ENCODE results near the gene NSMCE1. TPM values are rescaled to one million over a fixed set of nuclear protein-coding genes. Genes with fewer than 3 reads are reported as not detected.

Gene NSMCE1
- total and polyA plus RNA-seq, 4 donors: 16.5 to 39.0 (median 21.7) TPM

- no peaks in the 10 kb centered on the region for H3K27me3 ChIP-seq (ENCODE audit: control insufficient read depth in 4 of 4, insufficient read depth in 4 of 4, low read length in 3 of 4)
- H3K4me1 ChIP-seq (ENCODE audit: control insufficient read depth in 4 of 4, insufficient read depth in 4 of 4, low read length in 3 of 4): peaks cover 12 to 33% (median 18%) of the 10 kb centered on the region in 4 donors
- WGBS: under 1% methylated on average over 70 of the region's 70 CpGs
Observed at GRCh38 chr16:27203507-27204311, 64.9 kb downstream of the NSMCE1 start, which contains the start of gene KDM8. TSS of gene KDM8 (plus strand) at chr16:27203526. CDS start at chr16:27210124, 6,598 bp downstream.

More at GRCh38 chr16:27203507-27204311, 64.9 kb downstream of the NSMCE1 start, which contains the start of gene KDM8:
- Histone ChIP-seq H3K36me3 (ENCODE audit: control insufficient read depth in 4 of 4, insufficient read depth in 3 of 4, low read depth in 1 of 4, low read length in 3 of 4) (no peaks in the 10 kb centered on the region), H3K9ac (ENCODE audit: low read depth in 1 of 2, low read length in 2 of 2) (peak within 1 kb of the TSS; percentile 98 to 99), H3K27ac (ENCODE audit: low read depth in 1 of 2, low read length in 2 of 2) (peak within 1 kb of the TSS; percentile 98 to 99), H3K9me3 (ENCODE audit: control insufficient read depth in 4 of 4, low read length in 3 of 4) (no peaks in the 10 kb centered on the region), H3K4me3 (ENCODE audit: low read depth in 1 of 3, low read length in 3 of 3) (peak within 1 kb of the TSS; percentile 77 to 96 (median 80))
- DNase-seq (ENCODE audit: low spot score): peak; percentile 96
- TF ChIP-seq EGR1 (IDR thresholded peaks at IDR 0.05; ENCODE audit: low read depth in 2 of 2) (no peak), HNF4A (conservative IDR thresholded peaks at IDR 0.05) (peak; percentile 2 to 43), CTCF (IDR thresholded peaks at IDR 0.05; ENCODE audit: low read depth, low read length, missing input control) (no peak), SP1 (IDR thresholded peaks at IDR 0.05) (peak; percentile 72), FOXA1 (IDR thresholded peaks at IDR 0.05) (peak; percentile 33), ATF3 (IDR thresholded peaks at IDR 0.05) (no peak), FOXA2 (IDR thresholded peaks at IDR 0.05) (peak; percentile 56), NR2F2 (IDR thresholded peaks at IDR 0.05) (no peak), GABPA (IDR thresholded peaks at IDR 0.05 in 1 of 2, conservative IDR thresholded peaks at IDR 0.05 in 1 of 2) (no peak), TAF1 (conservative IDR thresholded peaks at IDR 0.05) (no peak), RAD21 (IDR thresholded peaks at IDR 0.05) (peak; percentile 3 to 29), YY1 (IDR thresholded peaks at IDR 0.05) (peak; percentile 85), JUND (IDR thresholded peaks at IDR 0.05) (no peak), HNF4G (IDR thresholded peaks at IDR 0.05) (no peak), ZBTB33 (IDR thresholded peaks at IDR 0.05) (peak; percentile 86), RXRA (IDR thresholded peaks at IDR 0.05) (peak; percentile 58 to 66)
- TF ChIP-seq, protein P1, sequence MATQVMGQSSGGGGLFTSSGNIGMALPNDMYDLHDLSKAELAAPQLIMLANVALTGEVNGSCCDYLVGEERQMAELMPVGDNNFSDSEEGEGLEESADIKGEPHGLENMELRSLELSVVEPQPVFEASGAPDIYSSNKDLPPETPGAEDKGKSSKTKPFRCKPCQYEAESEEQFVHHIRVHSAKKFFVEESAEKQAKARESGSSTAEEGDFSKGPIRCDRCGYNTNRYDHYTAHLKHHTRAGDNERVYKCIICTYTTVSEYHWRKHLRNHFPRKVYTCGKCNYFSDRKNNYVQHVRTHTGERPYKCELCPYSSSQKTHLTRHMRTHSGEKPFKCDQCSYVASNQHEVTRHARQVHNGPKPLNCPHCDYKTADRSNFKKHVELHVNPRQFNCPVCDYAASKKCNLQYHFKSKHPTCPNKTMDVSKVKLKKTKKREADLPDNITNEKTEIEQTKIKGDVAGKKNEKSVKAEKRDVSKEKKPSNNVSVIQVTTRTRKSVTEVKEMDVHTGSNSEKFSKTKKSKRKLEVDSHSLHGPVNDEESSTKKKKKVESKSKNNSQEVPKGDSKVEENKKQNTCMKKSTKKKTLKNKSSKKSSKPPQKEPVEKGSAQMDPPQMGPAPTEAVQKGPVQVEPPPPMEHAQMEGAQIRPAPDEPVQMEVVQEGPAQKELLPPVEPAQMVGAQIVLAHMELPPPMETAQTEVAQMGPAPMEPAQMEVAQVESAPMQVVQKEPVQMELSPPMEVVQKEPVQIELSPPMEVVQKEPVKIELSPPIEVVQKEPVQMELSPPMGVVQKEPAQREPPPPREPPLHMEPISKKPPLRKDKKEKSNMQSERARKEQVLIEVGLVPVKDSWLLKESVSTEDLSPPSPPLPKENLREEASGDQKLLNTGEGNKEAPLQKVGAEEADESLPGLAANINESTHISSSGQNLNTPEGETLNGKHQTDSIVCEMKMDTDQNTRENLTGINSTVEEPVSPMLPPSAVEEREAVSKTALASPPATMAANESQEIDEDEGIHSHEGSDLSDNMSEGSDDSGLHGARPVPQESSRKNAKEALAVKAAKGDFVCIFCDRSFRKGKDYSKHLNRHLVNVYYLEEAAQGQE (IDR thresholded peaks at IDR 0.05): peak; percentile 75
- TF ChIP-seq, protein P2, sequence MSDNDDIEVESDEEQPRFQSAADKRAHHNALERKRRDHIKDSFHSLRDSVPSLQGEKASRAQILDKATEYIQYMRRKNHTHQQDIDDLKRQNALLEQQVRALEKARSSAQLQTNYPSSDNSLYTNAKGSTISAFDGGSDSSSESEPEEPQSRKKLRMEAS (IDR thresholded peaks at IDR 0.05): peak; percentile 81
